ENCODE data around the gene ATP2C2. TPM values are rescaled to one million over a fixed set of nuclear protein-coding genes. Genes with fewer than 3 reads are reported as not detected.
A peak's percentile ranks its signal among the peaks of the same experiment; 100 is the strongest.

Gene ATP2C2
- total RNA-seq, 2 donors from 2014 or later, result 2.0 to 2.6 TPM

DNA sequence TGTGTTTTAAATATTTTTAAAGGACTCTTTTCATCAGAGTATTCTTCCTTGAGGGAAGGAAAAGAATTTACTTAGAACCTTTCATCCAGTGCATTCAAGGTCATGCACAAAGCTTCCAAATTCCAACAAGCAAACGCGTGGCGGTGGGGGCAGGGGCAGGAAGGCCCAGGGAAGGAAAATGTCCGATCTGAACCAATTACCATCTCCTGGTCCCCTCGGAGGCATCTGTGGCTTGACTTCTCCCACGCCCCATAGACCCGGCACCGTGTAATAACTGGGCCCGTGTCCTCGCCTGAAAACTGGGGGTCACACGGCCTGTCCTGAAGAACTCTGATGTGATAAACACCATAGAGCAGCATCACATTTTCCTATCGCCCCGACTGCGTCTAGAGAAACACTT lies 117.8 kb downstream of the ATP2C2 start:
- no peak for DNase-seq
- H3K9me3 ChIP-seq (ENCODE audit: control insufficient read depth, low read length), result no peaks in the 10 kb centered on the region
- no peak overlapping the region for H3K4me3 ChIP-seq (ENCODE audit: low read length)
- Mint-ChIP-seq H3K9me3 (peaks cover 4% of the 10 kb centered on the region), H3K4me3 (no peak overlapping the region), H3K27me3 (ENCODE audit: insufficient read depth) (no peaks in the 10 kb centered on the region), H3K36me3 (ENCODE audit: low read depth) (peaks cover 35% of the 10 kb centered on the region), H3K27ac (no peak overlapping the region), H3K4me1 (no peaks in the 10 kb centered on the region)
- TF ChIP-seq CTCF (conservative IDR thresholded peaks at IDR 0.05), result no peak
- H3K36me3 ChIP-seq (ENCODE audit: control insufficient read depth, insufficient read depth, low read length), result peaks cover 32% of the 10 kb centered on the region
- H3K27ac ChIP-seq (ENCODE audit: low read depth, low read length), result no peak overlapping the region
- no peaks in the 10 kb centered on the region for H3K27me3 ChIP-seq (ENCODE audit: control insufficient read depth, insufficient read depth, low read length, poor library complexity, severe bottlenecking)
- H3K9ac ChIP-seq (ENCODE audit: extremely low read depth, low read length, poor library complexity, severe bottlenecking), result no peak overlapping the region
- no peaks in the 10 kb centered on the region for H3K4me1 ChIP-seq (ENCODE audit: control insufficient read depth, insufficient read depth, low read length)
- 83 to 86% methylated on average over 8 to 14 of the region's 14 CpGs for WGBS, 2 experiments (ENCODE audit: insufficient coverage in 1 of 2, insufficient read length in 1 of 2)

DNA sequence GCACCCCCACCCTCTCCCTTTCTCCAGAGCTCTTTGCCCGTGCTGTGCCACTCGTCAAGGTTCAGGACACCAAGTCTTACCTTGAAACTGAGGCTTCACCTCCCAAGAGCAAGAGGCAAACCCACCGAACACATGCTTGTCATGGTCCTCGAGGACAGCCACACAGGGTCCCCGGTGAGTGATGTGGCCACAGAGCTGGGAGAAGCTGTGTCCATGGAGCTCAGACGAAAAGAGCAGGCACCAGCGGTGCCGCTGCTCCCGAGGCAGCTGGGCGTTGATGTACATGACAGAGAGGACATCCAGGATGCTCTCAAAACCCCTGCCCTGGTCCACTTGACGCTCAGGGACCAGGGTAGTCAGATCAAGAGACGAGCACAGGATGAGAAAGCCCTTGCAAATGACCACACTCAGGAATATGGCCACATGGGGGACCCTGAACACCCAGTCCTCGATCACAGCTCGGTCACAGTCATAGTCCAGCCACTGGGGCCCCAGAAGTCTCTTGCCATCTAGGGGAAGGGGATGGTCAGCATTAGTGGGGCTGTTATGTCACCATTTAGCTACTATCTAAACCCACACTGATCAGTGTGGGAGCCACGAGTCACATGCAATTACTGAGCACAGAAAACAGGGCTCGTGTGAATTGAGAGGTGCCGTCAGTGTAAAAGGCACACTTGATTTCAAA lies 118.4 kb downstream of the ATP2C2 start:
- Mint-ChIP-seq H3K36me3 (ENCODE audit: low read depth) (peaks cover 39% of the 10 kb centered on the region), H3K4me1 (no peaks in the 10 kb centered on the region), H3K4me3 (no peak overlapping the region), H3K27me3 (ENCODE audit: insufficient read depth) (no peaks in the 10 kb centered on the region), H3K9me3 (peaks cover 4% of the 10 kb centered on the region), H3K27ac (no peak overlapping the region)
- Histone ChIP-seq H3K27ac (ENCODE audit: low read depth, low read length) (no peak overlapping the region), H3K27me3 (ENCODE audit: control insufficient read depth, insufficient read depth, low read length, poor library complexity, severe bottlenecking) (no peaks in the 10 kb centered on the region), H3K9me3 (ENCODE audit: control insufficient read depth, low read length) (no peaks in the 10 kb centered on the region), H3K36me3 (ENCODE audit: control insufficient read depth, insufficient read depth, low read length) (peaks cover 35% of the 10 kb centered on the region), H3K4me3 (ENCODE audit: low read length) (no peak overlapping the region), H3K9ac (ENCODE audit: extremely low read depth, low read length, poor library complexity, severe bottlenecking) (no peak overlapping the region), H3K4me1 (ENCODE audit: control insufficient read depth, insufficient read depth, low read length) (no peaks in the 10 kb centered on the region)
- TF ChIP-seq CTCF (conservative IDR thresholded peaks at IDR 0.05), result no peak
- no peak for DNase-seq
- WGBS, 2 experiments (ENCODE audit: insufficient coverage in 1 of 2, insufficient read length in 1 of 2), result 94 to 96% methylated on average over 12 to 17 of the region's 17 CpGs

DNA sequence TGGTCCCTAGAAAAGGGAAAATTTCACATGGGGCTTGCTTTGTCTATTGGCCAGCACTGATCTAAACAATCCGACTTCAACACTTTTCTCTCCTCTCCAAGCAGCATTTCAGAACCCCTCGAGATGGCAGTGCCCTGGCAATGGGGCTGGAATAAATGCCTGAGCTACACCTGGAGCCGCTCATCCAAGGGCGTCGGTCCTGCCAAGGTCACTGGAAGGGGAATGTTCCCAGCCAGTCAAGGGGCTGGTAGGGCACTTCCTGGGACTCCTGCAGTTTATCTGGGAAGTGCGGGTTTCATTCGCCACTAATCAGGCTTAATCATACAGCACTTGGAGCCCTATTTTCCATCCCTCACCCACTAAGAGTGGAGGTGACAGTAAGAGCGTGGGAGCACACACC lies 119.0 kb downstream of the ATP2C2 start:
- peaks cover 6% of the 10 kb centered on the region for H3K9me3 Mint-ChIP-seq
- H3K27me3 Mint-ChIP-seq (ENCODE audit: insufficient read depth), result no peaks in the 10 kb centered on the region
- Histone ChIP-seq H3K4me1 (ENCODE audit: control insufficient read depth, insufficient read depth, low read length) (no peaks in the 10 kb centered on the region), H3K27me3 (ENCODE audit: control insufficient read depth, insufficient read depth, low read length, poor library complexity, severe bottlenecking) (no peaks in the 10 kb centered on the region), H3K36me3 (ENCODE audit: control insufficient read depth, insufficient read depth, low read length) (peaks cover 39% of the 10 kb centered on the region), H3K9me3 (ENCODE audit: control insufficient read depth, low read length) (peaks cover 4% of the 10 kb centered on the region), H3K4me3 (ENCODE audit: low read length) (no peak overlapping the region), H3K27ac (ENCODE audit: low read depth, low read length) (no peak overlapping the region), H3K9ac (ENCODE audit: extremely low read depth, low read length, poor library complexity, severe bottlenecking) (no peak overlapping the region)
- H3K27ac Mint-ChIP-seq, result peak overlapping the region; percentile 26
- WGBS, 2 experiments (ENCODE audit: insufficient coverage in 1 of 2, insufficient read length in 1 of 2), result 92 to 93% methylated on average over 6 to 8 of the region's 8 CpGs
- no peak overlapping the region for H3K4me3 Mint-ChIP-seq
- DNase-seq, result no peak
- no peak for TF ChIP-seq CTCF (conservative IDR thresholded peaks at IDR 0.05)
- no peaks in the 10 kb centered on the region for H3K4me1 Mint-ChIP-seq
- peaks cover 44% of the 10 kb centered on the region for H3K36me3 Mint-ChIP-seq (ENCODE audit: low read depth)
